ENCODE measurements around the gene CAPN12.

DNA sequence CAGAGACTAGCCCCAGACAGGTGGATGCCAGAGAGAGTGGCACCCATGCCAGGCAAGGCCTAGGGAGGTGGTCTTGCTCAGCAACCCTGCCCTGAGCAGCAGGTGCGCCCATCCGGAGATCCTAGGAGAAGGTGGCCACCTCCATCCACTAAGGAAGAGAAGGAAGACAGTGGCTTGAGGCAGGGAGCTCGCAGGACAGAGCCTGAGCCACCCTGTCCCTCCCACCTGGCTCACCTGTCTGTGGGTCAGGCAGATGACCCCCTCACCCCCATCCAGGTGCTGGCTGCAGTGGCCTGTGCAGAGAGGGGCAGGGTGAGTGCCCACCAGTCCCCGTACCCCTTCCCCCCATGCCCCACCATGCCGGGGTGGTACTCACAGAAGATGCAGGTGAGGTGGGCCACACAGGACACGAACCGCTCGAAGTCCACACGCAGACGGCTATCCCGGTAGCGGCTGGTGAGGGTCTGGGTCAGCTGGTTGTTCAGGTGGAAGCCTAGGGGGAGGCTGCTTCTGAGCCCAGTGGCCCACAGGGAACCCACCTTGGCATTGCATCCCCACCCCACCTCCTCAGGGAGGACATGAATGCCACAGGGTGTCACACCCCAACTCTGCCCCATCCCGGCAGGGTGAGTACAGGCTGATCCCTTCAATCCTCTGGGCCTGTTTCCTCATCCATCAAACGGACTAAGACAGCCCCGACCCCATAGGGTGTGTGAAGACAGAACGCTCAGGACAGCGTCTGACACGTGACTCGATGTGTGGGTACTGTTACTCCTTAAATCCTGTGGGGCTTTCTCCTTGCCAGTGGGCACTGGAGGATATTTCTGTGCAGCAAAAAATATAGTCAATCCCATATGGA lies 13.3 kb downstream of the CAPN12 start:
- TF ChIP-seq, protein P1, sequence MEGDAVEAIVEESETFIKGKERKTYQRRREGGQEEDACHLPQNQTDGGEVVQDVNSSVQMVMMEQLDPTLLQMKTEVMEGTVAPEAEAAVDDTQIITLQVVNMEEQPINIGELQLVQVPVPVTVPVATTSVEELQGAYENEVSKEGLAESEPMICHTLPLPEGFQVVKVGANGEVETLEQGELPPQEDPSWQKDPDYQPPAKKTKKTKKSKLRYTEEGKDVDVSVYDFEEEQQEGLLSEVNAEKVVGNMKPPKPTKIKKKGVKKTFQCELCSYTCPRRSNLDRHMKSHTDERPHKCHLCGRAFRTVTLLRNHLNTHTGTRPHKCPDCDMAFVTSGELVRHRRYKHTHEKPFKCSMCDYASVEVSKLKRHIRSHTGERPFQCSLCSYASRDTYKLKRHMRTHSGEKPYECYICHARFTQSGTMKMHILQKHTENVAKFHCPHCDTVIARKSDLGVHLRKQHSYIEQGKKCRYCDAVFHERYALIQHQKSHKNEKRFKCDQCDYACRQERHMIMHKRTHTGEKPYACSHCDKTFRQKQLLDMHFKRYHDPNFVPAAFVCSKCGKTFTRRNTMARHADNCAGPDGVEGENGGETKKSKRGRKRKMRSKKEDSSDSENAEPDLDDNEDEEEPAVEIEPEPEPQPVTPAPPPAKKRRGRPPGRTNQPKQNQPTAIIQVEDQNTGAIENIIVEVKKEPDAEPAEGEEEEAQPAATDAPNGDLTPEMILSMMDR (conservative IDR thresholded peaks at IDR 0.05; ENCODE audit: low read depth, low read length): no peak
- no peak for TF ChIP-seq EZH2 (IDR thresholded peaks at IDR 0.05; ENCODE audit: borderline replicate concordance, low read depth, low read length, poor library complexity, severe bottlenecking)
